Activated CD4-positive, alpha-beta T cell treated with anti-CD3 and anti-CD28 coated beads, Interleukin-2, amount 50 U/mL, for 4 hours (primary cell): ENCODE data around the gene MIA.
"Not testable (repeated sequence)": the region's sequence is repeated elsewhere in the genome, so short reads cannot be mapped to it uniquely, and the experiment has no call there.

ENCODE experiments used
- DNase-seq, 2 experiments: peaks; one replicate each; pipeline ENCODE4 v3.0.0-alpha.2; 2020

MIA gene

DNA sequence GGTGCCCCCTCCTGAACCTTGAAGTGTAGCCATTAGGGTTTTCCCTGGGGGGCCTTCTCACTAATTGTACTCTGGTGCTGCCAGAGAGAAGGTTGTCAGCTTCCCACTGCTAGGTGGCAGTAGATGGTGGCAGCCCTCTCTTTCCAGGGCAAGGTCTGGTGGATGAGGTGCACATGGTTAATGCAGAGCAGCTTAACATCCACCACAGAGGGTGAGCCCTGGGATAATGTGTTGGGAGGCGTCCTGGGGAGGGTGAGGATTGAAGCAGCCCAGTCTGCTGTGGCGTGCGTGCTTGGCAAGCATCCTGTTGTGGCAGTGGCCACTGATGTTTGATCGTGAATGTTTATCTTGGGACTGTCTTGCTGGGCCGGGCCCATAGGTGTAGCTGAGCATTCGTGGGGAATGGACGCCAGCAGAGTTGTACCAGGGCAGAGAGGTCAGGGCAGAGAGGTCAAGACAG, 29.5 kb downstream of the MIA start:
- no peak for DNase-seq

DNA sequence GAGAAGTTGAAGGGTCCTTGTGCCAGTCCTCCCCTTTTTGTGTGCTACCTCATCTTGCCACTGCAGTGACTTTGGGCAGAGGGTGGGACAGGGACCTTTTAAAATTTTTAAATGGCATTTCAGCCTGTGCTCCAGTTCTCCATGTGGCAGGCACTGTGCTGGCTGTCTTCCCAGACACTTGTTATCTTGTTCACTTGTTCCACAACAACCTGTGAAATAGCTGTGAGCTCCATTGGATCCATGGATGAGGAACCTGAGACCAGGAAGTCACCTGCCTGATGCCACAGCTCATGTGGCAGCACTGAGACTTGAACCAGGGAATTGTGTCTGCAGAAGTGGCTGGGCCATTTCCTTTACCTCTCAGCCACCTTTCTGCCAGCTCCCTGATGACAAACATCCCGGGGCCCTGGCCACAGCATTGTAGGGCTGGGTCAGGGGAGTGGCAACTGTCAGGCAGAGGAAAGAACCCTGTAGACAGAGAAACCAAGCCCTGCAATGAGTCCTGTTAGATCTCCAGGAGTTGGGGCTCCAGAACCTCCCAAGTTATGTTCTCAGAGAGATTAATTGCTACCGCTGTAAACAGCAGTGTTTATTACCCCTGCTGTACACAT, 30.0 kb downstream of the MIA start:
- peak in 1 of 2 experiments; percentile 39 for DNase-seq

DNA sequence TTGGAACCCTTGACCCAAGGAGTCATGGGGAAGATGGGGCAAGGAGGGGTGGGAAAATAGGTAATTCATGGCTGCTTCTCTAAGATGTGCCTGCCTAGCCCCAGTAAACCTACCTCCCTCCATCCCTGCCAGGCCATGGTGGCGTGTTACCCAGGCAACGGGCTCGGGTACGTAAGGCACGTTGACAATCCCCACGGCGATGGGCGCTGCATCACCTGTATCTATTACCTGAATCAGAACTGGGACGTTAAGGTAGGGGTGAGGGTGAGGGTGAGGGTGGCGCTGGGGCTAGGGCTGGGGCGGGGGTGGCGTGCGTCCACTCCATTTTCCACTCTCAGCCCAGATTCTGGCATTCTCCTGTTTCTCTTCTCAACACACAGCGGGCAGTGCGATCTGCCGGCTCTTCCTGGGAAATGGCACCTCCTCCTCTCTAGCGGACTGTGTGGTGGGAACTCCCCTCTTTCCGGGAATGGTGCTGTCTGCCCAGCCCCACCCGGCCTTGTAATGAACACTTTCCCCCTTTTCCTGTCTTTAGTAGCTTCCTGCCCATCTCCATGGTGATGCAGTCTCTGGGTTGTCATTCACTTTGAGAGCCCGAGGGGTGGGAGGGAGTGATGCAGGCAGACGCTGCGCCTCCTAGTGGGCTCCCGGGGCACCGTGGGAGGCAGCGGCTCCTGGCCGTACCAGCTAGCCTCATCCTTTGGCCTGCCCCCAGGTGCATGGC, 31.3 kb downstream of the MIA start:
- peak; percentile 71 to 73 for DNase-seq

DNA sequence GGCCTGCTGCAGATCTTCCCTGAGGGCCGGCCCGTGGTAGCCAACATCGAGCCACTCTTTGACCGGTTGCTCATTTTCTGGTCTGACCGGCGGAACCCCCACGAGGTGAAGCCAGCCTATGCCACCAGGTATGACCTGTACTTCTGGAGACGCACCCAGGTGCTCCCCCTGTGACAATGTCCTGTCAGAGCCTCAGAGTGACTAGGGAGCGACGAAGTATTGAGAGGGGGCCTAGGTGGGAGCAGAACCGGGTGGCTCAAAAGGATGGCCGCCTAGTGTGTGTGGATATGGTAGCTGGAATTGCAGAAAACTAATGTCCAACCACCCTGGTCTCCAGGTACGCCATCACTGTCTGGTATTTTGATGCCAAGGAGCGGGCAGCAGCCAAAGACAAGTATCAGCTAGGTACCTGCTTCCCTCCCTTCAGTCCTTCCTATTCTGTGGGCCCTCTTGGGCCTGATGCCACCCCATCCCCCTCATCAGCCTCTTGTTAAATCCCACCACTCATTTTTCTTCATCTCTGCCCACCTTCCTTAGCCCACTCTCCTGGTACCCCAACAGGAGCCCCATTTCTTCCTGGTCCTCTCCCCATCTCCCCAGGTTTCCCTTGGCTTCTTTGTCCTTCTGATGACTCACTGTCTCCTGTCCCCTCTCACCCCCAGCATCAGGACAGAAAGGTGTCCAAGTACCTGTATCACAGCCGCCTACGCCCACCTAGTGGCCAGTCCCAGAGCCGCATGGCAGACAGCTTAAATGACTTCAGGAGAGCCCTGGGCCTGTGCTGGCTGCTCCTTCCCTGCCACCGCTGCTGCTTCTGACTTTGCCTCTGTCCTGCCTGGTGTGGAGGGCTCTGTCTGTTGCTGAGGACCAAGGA, 32.1 kb downstream of the MIA start:
- DNase-seq = no peak

DNA sequence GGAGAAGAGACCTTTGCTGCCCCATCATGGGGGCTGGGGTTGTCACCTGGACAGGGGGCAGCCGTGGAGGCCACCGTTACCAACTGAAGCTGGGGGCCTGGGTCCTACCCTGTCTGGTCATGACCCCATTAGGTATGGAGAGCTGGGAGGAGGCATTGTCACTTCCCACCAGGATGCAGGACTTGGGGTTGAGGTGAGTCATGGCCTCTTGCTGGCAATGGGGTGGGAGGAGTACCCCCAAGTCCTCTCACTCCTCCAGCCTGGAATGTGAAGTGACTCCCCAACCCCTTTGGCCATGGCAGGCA, 32.7 kb downstream of the MIA start:
- no peak for DNase-seq

DNA sequence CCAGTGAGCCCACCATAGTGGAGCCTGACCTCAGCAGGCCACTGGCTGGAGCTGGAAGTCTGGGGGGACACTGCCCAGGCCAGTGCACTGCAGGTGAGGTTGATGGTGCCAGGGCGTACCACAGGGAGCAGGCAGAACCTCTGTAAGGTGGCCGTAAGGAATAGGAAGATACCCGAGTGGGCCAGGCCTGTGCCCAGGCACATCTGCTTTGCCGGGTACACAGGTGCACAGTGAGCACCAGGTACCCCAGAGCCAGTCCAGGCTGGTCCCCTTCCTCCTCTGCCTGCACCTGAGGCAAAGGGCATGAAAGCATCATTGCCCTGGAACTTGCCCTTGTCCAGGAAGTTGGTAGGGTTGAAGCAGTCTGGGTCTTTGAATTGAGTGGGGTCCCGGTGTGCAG, 33.2 kb downstream of the MIA start:
- no peak for DNase-seq

DNA sequence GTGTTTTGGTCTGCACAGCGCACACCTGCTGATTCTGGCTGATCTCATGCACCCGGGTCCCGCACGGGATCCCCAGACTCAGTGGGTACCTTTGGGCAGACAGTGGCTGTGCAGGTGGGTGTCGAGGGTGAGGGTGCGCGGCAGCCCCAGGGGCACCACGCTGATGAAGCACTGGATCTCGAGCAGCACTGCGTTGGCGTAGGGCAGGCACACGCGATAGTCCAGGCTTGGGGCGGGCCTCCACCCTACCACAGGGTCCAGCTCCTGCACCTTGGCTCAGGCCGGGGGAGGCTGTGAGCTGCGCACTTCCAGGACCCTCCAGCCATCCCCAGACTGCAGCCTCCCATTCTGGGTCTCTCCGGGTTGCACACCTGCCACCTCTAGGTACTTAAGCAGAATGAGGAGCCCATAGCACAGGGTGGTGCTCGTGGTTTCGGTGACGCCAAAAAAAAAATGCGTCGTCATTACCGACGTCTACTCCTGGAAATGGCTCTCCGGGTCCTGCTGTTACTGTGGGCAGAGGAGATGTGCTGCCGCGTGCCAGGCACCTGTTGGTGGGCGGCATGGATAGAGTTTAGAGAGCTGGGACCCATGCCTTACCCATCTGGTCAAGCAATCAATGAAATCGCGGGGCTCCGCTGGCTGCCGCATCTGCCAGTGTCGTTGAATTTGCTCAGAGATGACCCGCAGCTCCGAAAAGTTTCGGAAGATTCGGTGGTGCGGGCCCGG, 34.2 kb downstream of the MIA start:
- no peak for DNase-seq

DNA sequence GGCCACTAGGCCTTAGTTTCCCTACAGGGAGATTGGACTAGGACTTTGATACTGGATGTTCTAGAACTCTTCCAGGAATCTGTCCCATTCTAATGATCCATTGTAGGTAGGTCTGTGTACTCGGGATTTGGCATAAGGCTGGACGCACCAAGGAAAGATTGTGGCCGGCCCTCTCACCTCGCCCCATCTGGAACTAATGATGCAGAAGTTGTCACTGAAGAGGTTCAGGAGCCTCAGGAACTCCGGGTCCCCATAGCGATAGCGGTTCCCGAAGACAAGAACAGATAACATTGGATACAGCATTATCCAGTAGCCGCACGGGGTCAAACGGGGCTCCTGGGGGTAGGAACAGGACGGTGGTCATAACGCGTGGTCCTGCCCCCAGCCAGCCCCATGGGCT, 34.8 kb downstream of the MIA start:
- no peak for DNase-seq

DNA sequence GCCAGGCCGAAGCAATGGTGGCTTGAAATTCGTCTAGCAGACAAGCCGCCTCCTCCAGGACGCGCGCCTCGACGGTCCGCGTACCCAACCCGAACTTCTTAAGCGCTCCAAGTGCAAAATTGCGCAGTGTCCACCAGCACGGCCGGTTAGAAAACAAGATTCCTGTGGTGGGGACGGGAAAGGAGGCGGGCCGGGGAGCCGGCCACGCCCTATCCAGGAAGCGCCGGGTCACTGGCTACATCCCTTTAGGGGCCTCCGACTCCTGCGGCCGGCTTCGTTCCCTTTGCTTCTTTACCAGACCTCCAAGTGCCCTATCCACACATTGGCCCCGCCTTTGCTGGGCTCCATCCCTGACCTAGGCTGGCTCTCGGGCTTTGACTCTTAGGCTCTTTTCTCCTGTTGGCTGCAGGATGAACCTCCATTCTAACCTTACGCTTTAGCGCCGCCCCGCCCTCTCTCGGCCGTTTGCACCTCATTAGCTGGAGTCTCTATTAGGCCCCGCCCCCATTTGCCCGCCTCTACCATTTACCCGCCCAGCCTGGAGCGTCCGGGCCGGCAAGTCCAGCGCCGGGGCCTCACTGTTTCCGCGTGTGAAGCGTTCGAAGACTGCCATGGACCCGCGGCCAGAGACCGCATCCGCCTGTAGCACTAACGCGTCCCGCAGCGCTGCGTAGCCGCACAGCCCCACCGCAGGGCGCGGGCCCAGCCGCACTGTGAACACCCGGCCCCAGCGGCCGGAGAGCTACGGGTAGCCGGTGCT, 35.5 kb downstream of the MIA start:
- DNase-seq = not testable (repeated sequence)

DNA sequence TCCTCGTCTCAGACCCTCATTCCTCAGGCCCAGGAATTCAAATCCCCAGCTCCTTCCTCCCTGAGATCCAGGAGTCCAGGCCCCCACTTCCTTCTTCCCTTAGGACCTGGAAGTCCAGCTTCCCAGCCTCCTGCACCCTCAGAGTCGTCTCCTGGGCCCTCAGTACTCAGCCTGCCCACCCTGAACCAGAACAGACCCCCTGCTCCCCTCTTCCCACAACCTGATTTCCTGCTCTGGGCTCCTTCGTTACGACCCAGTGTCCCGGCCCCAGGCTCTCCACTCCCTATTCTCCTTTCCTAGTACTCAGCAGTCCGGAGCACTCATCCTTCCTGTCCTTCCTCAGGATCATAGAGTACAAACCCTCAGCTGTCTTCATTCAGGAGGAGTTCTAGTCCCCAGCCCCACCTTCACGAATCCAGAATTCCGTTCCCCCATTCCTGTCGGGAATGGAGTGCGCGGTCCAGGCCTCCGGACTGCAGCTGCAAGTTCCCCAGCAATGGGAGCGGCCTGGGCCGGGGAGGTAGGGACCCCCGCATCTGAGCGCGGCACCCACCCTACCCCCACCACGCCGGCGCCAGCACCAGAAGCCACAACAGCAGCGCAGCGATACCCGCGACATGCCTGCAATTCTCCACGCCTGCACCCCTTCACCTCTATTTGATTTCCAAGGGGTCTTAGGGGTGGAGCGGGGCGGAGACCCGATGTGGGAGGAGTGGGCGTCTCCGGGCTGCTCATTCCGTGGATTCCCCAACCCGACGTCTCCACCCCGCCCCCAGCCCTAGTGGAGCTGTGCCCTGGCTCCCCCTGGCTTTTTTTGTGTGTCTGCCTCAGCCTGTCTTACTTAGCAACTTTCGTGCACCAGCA, 36.4 kb downstream of the MIA start:
- DNase-seq = no peak

DNA sequence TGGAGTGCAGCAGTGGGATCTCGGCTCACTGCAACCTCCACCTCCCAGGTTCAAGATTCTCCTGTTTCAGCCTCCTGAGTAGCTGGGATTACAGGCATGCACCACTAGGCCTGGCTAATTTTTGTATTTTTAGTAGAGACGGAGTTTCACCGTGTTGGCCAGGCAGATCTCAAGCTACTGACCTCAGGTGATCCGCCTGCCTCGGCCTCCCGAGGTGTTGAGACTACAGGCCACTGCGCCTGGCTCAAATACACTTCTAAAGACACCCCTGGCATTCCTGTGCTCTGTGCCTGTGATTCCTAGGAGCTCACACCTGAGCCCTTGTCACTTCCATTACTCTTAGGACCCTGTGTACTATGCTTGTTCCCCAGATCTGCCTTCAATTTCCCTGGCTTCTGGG, 37.2 kb downstream of the MIA start:
- DNase-seq = not testable (repeated sequence)

DNA sequence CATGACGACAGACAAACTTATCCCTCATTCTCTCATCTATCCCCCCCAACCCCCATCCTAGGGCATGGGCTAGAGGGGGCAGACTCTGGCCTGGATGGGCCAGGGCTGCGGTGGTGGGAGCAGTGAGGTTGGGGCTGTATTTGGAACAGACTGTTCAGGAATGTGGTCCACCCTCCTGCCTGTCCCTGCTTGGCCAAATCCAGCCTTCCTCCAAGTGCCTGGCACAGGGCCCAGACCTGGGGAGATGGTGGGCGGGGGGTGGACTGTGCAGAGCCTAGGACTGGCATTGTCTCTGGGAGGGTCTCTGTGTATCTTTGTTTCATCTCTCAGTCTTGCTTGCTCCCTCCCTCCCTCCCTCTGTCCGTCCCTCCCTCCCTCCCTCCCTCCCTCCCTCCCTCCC, 37.9 kb downstream of the MIA start:
- DNase-seq = no peak

DNA sequence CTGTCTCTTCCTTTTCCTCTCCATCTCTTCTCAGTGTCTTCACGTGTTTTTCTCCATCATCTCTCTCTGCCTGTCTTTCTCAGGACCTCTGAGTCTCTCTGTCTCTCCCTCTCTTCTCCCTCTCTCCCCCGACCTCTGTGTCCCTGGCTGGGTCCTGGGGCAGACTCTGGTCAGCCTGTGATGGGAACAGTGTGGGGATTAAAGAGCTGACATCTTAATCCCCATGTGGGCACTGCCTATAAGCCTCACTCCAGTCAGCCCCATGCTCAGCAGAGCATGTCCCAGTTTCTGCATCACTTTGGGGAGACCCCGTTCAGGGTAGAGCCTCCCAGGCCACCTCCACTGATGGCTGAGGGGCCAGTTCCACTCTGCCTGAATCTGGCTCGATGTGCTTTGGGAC, 39.9 kb downstream of the MIA start:
- DNase-seq = no peak

DNA sequence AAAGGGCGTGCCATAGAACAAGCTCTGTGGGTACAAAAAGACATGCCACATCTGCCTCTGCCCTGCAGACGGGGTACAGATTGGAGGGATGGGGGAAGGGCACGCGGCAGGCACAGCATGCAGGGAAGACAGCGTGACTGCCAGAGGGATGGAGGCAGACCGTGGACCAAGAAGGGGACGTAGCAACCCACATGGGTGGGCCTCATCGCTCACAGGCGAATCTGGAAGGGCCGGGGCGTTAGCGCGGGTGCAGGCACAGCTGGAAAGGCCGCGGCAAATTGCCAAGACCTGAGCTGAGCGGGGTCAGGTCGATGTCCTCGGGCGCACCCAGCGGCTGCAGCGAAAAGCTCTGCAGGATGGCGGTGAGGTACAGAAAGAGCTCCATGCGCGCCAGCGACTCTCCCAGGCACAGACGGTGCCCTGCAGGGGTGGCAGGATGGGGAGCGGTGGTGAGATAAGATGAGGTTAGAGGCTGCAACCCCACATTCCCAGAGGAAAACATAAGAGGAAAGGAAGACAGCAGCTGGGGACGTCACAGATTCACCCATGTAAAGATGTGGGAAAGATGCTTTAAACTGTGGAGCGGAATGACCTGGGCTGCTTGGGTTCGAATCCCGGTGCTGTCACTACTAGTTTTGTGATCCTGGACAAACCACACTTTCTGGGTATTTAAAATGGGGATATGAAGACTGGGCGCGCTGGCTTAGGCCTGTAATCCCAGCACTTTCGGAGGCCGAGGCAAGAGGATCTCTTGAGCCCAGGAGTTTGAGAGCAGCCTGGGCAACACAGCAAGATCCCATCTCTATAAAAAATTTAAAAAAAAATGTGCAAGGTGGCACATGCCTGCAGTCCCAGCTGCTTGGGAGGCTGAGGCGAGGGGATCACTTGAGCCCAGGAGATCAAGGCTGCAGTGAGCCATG, 43.4 kb downstream of the MIA start:
- peak; percentile 76 to 80 for DNase-seq

DNA sequence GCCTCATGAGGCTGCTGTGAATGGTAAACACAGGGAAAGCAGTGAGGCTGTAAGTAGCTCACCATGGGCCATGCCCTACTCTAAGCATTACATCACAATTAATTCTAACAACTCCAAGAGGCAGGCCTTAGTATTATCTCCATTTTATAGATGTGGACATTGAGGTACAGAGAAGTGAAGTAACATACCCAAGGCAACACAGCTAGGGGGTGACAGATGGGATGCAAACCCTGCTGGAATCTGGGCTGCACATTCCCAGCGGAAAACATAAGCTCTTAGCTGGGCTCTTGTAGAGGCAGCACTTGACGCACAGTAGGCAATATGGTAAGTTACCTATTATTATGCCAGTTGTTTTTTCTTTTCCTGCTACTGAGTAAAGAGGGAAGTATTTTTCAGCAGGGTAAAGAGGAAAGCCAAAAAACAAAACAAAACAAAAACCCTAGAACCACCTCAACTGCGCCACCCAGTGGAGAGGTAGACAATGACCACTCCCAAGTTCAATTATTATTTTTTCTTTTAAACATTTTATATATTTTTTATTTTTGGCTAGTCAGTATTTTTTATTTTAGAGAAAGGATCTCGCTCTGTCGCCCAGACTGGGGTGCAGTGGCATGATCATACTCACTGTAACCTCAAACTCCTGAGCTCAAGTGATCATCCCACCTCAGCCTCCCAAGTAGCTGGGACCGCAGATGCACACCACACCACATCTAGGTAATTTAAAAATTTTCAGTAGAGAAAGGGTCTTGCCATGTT, 44.3 kb downstream of the MIA start:
- peak; percentile 59 to 68 for DNase-seq

DNA sequence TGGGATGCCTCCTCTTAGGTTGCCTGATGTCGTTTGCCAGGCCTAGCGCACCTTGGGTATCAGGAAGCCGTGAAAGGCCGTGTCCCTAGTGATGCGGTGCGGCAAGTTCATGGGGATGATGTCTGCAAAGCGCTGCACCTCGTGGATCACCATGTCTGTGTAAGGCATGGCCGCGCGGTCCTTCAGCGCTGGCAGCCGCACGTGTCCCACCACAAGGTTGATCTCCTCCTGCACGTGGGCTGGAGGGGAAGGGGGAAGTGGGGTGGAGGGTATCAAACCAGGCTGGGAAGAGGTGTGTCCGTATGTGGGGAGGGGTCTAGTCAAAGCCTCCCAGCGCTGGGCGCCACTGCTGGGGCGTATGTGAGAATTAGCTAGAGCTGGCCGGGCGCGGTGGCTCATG, 46.8 kb downstream of the MIA start:
- no peak for DNase-seq

DNA sequence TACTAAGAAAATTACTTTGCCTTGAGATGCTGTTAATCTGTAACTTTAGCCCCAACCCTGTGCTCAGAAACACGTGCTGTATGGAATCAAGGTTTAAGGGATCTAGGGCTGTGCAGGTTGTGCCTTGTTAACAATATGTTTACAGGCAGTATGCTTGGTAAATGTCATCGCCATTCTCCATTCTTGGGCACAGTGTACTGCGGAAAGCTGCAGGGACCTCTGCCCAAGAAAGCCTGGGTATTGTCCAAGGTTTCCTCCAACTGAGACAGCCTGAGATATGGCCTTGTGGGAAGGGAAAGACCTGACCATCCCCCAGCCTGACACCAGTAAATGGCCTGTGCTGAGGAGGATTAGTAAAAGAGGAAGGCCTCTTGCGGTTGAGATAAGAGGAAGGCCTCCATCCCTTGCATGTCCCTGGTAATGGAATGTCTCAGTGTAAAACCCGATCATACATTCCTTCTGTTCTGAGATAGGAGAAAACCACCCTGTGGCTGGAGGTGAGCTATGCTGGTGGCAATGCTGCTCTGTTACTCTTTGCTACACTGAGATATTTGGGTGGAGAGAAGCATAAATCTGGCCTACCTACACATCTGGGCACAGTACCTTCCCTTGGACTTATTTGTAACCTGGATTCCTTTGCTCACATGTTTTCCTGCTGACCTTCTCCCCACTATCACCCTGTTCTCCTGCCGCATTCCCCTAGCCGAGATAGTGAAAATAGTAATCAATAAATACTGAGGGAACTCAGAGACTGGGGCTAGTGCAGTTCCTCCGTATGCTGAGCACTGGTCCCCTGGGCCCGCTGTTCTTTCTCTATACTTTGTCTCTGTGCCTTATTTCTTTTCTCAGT, 47.6 kb downstream of the MIA start:
- DNase-seq = not testable (repeated sequence)

DNA sequence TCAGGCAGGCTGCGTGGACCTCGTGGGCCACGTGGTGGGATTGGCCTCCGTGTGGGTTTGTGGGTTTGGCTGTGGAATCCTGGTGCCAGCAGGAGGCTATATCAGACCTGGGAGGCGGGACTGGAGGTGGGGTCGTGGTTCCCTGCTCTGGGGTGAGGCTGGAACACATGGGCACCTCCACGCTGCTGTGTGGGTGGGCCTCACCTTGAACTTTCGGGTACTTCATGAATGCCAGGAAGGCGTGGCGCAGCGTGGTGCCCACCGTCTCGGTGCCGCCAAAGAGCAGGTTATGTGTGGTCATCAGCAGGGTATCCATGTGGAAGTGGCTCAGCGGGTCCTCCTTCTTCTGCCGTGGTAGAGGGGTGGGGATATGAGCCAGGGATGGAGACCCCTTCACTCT, 49.6 kb downstream of the MIA start:
- DNase-seq = not testable (repeated sequence)
